ENCODE data around the gene EXOC4.

DNA sequence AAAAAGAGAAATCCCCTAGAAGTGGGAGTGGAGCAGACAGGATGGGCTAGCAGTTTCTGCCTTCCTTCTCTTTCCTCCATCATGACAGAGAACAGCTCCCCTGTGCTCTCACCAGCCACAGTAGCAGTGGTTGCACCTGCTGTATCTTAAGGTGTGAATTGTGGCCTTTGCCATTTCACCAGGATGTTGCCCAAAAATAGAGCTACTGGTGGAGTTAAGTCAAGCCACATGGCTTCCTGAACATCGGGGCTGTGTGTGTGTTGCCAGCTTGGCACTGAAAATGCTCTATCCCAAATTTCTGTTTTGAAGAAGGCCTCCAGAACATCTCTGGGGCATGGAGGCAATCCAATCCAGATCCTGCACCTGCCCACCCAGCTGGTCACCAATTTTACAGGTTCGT lies 348.7 kb downstream of the EXOC4 start:
- TF ChIP-seq CTCF (IDR thresholded peaks at IDR 0.05; ENCODE audit: extremely low read depth in 1 of 2, insufficient read depth in 1 of 2, low read depth in 1 of 2, low read length in 2 of 2) (no peak), EZH2 (IDR thresholded peaks at IDR 0.05; ENCODE audit: borderline replicate concordance, low read depth, low read length, severe bottlenecking) (no peak), POLR2AphosphoS5 (IDR thresholded peaks at IDR 0.05; ENCODE audit: insufficient read depth, low read depth, low read length) (no peak), FOS (IDR thresholded peaks at IDR 0.05; ENCODE audit: borderline replicate concordance, insufficient read depth, low read length) (no peak), POLR2A (IDR thresholded peaks at IDR 0.05; ENCODE audit: low read depth, low read length) (no peak), MYC (IDR thresholded peaks at IDR 0.05; ENCODE audit: low read depth, low read length) (no peak)
- TF ChIP-seq, protein P1, sequence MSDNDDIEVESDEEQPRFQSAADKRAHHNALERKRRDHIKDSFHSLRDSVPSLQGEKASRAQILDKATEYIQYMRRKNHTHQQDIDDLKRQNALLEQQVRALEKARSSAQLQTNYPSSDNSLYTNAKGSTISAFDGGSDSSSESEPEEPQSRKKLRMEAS (IDR thresholded peaks at IDR 0.05; ENCODE audit: insufficient read depth, insufficient read length) = no peak
